Ovary (tissue), 3 donors: ENCODE measurements around the gene SGMS2.

Experiments used
- POLR2A ChIP-seq: fragments of 450-650 bp; IDR thresholded peaks from one replicate; pipeline ENCODE4 v1.6.1; 2017; ENCODE audit warnings: antibody characterized with exemption, mild to moderate bottlenecking, moderate library complexity
- TF ChIP-seq, protein P1 (sequence below), 3 donors: fragments of 450-650 bp in 2 of 3; fragments of 200-600 bp in 1 of 3; IDR thresholded peaks; one replicate each; pipeline versions ENCODE4 v1.5.1 to v1.8.0; 2016 to 2022; ENCODE audit warnings: antibody characterized with exemption in 3 of 3, mild to moderate bottlenecking in 1 of 3
- donor health status: DM: no; HTN: no; CAD: no.

DNA sequence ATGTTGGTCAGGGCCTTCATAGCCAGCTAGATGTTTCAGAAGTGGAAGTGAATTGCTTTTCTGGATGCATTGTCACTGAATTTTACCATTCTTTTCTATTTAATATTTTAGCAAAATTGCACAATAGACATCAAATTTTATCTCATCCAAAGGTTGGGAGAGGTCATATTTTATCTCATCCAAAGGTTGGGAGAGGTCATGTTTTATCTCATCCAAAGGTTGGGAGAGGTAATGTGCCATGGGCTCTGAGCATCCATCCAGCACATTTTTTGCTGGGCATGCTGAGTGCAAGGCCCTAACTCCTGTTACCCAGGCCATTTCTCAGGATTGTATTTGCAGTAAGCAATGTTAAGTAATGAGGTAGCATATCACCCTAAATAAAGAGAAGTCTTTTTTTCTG, 91.9 kb downstream of the SGMS2 start:
- TF ChIP-seq, protein P1, sequence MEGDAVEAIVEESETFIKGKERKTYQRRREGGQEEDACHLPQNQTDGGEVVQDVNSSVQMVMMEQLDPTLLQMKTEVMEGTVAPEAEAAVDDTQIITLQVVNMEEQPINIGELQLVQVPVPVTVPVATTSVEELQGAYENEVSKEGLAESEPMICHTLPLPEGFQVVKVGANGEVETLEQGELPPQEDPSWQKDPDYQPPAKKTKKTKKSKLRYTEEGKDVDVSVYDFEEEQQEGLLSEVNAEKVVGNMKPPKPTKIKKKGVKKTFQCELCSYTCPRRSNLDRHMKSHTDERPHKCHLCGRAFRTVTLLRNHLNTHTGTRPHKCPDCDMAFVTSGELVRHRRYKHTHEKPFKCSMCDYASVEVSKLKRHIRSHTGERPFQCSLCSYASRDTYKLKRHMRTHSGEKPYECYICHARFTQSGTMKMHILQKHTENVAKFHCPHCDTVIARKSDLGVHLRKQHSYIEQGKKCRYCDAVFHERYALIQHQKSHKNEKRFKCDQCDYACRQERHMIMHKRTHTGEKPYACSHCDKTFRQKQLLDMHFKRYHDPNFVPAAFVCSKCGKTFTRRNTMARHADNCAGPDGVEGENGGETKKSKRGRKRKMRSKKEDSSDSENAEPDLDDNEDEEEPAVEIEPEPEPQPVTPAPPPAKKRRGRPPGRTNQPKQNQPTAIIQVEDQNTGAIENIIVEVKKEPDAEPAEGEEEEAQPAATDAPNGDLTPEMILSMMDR (IDR thresholded peaks at IDR 0.05): no peak
- no peak for TF ChIP-seq POLR2A
